Psoas muscle (tissue), 8 donors: Measurements from ENCODE around the gene SOHLH1. TPM values are rescaled to one million over a fixed set of nuclear protein-coding genes. Genes with fewer than 3 reads are reported as not detected.

ENCODE experiments used
- ATAC-seq, 4 donors: fragments of 200-7000 bp; cut with Tn5 transposase; one replicate each; pipeline ENCODE4 v1.9.1; 2020; ENCODE audit warnings: moderate library complexity in 3 of 4, mild to moderate bottlenecking in 2 of 4
- DNase-seq, 2 donors: peaks; one replicate each; pipeline ENCODE4 v3.0.0-alpha.2; 2020
- H3K27ac ChIP-seq: fragments of 200-600 bp; one replicate; pipeline ENCODE4 v1.8.0; 2022
- H3K27me3 ChIP-seq, 3 donors: fragments of 200-600 bp in 1 of 3; one replicate each; pipeline versions ENCODE4 v1.6.1 to v1.8.0; 2013 to 2022; ENCODE audit warnings: low read length in 2 of 3, mild to moderate bottlenecking in 2 of 3, moderate library complexity in 1 of 3; ENCODE audit not compliant: insufficient read depth in 3 of 3
- H3K36me3 ChIP-seq, 2 donors: fragments of 200-600 bp in 1 of 2; one replicate each; pipeline versions ENCODE4 v1.6.1 to v1.8.0; 2013 to 2022; ENCODE audit warnings: low read depth in 1 of 2, mild to moderate bottlenecking in 1 of 2, moderate library complexity in 1 of 2; ENCODE audit not compliant: insufficient read depth in 1 of 2
- H3K4me1 ChIP-seq: fragments of 200-600 bp; one replicate; pipeline ENCODE4 v1.8.0; 2022
- H3K4me3 ChIP-seq: fragments of 200-600 bp; one replicate; pipeline ENCODE4 v1.8.0; 2022; ENCODE audit warnings: mild to moderate bottlenecking
- H3K9me3 ChIP-seq: fragments of 200-600 bp; one replicate; pipeline ENCODE4 v1.8.0; 2022
- CTCF ChIP-seq: fragments of 200-600 bp; IDR thresholded peaks from one replicate; pipeline ENCODE4 v1.8.0; 2022; ENCODE audit warnings: antibody characterized with exemption
- WGBS, 3 donors: extraction: QIAGEN DNeasy Blood & Tissue Kit; methylation state at CpG; one replicate each; pipeline versions ENCODE4 v1.1.6 to v1.1.7; 2013; 5-methylcytosine and 5-hydroxymethylcytosine counted together
- intact Hi-C, 2 donors: fragments of 100-400 bp; cut with DNase I; formaldehyde crosslinking; loops; one replicate each; pipeline versions ENCODE4 v1.11.0 to v1.14.2; 2022
- polyA plus RNA-seq, 3 donors: library from polyadenylated mRNA; stranded (reverse); fragments of 200-250 nt; gene quantifications; one replicate each; pipeline ENCODE4 v1.2.3, GENCODE V29; 2013
- total RNA-seq, 4 donors: library from RNA; stranded (reverse); fragmentation: NEBNext Ultra II Directional in 2 of 4; extraction: Animal tissue kit (Norgen Biotek cat#: 25700) in 2 of 4; gene quantifications; one replicate each; pipeline versions ENCODE4 v1.2.1 to v1.2.4, GENCODE V29; 2021 to 2023
- donor health status: healthy with polysubstance abuse.
- donor health status: DM: no; HTN: no; CAD: no; lungs with moderate emphysema.
- donor health status: Bipolar disorder and iron deficiency.
- donor health status: healthy.
- donor health status: DM: yes; HTN: yes; CAD: no.
- donor health status: DM: no; HTN: no; CAD: no.
- donor health status: DM: no; HTN: no; CAD: no.
- donor health status: DM: yes; HTN: yes; CAD: no.

SOHLH1 gene
- total and polyA plus RNA-seq, 7 donors: not detected

- no peak for TF ChIP-seq CTCF
- H3K4me3 ChIP-seq: no peak overlapping the region
- intact Hi-C loops: no loop called here
- ATAC-seq (no peak), DNase-seq (no peak)
- 8 to 11% (median 10%) methylated on average over 46 to 78 of the region's 78 CpGs for WGBS, 3 donors
- no peaks in the 10 kb centered on the region for H3K9me3 ChIP-seq
- H3K27me3 ChIP-seq: peaks cover 0 to 23% (median 5%) of the 10 kb centered on the region in 3 donors
- no peaks in the 10 kb centered on the region for H3K4me1 ChIP-seq
- H3K36me3 ChIP-seq: no peaks in the 10 kb centered on the region
- no peak overlapping the region for H3K27ac ChIP-seq
Observed at GRCh38 chr9:135736272-135736978, 37.1 kb upstream of the SOHLH1 start.

GRCh38 chr9:135734616-135735144 is 35.4 kb upstream of the SOHLH1 start:
- no peak for TF ChIP-seq CTCF
- Histone ChIP-seq H3K4me3 (no peak overlapping the region), H3K9me3 (no peaks in the 10 kb centered on the region), H3K27me3 (peaks cover 0 to 23% (median 5%) of the 10 kb centered on the region in 3 donors), H3K4me1 (no peaks in the 10 kb centered on the region), H3K27ac (no peak overlapping the region), H3K36me3 (no peaks in the 10 kb centered on the region)
- intact Hi-C loops: no loop called here
- ATAC-seq (no peak), DNase-seq (no peak)
- 87 to 92% (median 87%) methylated on average over 27 of the region's 27 CpGs for WGBS, 3 donors

GRCh38 chr9:135732569-135733257 is 33.4 kb upstream of the SOHLH1 start:
- peaks cover 0 to 23% (median 5%) of the 10 kb centered on the region in 3 donors for H3K27me3 ChIP-seq

GRCh38 chr9:135731454-135731853 is 32.2 kb upstream of the SOHLH1 start:
- intact Hi-C loops: no loop called here
- Histone ChIP-seq H3K36me3 (no peaks in the 10 kb centered on the region), H3K27me3 (peaks cover 0 to 16% (median 3%) of the 10 kb centered on the region in 3 donors), H3K9me3 (no peaks in the 10 kb centered on the region), H3K27ac (no peak overlapping the region), H3K4me1 (no peaks in the 10 kb centered on the region), H3K4me3 (no peak overlapping the region)
- TF ChIP-seq CTCF: no peak
- no peak for ATAC-seq
- WGBS, 3 donors: 90 to 96% (median 93%) methylated on average over 12 of the region's 12 CpGs
- DNase-seq: no peak

More at GRCh38 chr9:135732569-135733257, 33.4 kb upstream of the SOHLH1 start:
- DNase-seq (no peak), ATAC-seq (no peak)
- no peaks in the 10 kb centered on the region for H3K4me1 ChIP-seq
- WGBS, 3 donors: 74 to 81% (median 79%) methylated on average over 6 of the region's 6 CpGs
- intact Hi-C loops: no loop called here
- no peak overlapping the region for H3K27ac ChIP-seq
- TF ChIP-seq CTCF: no peak
- no peaks in the 10 kb centered on the region for H3K9me3 ChIP-seq
- H3K36me3 ChIP-seq: no peaks in the 10 kb centered on the region
- no peak overlapping the region for H3K4me3 ChIP-seq
